ENCODE results near the gene PSMC5.
"Not testable (repeated sequence)": the region's sequence is repeated elsewhere in the genome, so short reads cannot be mapped to it uniquely, and the experiment has no call there.

Gene PSMC5

DNA sequence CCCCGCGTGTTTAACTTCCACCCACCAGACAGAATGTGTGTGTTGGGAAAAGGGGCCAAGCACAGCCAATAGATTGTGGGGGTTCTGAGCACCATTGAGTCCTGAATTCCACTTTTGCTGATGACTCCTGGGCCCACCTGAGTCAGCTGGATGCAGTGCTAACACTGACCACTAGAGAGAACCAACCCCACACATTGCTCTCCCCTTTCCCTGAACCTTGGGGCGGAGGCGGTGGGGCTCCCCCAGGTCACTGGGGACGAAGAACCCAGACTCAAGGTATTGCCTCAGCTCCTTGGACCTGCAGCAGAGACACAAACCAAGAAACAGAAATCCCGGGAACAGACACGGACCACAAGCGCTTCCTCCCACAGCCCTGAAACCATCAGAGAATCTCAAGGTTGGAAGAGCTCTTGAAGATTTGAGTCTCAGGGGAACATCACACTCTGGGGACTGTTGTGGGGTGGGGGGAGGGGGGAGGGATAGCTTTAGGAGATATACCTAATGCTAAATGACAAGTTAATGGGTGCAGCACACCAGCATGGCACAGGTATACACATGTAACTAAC lies 46.9 kb downstream of the PSMC5 start:
- not testable (repeated sequence) for DNase-seq

DNA sequence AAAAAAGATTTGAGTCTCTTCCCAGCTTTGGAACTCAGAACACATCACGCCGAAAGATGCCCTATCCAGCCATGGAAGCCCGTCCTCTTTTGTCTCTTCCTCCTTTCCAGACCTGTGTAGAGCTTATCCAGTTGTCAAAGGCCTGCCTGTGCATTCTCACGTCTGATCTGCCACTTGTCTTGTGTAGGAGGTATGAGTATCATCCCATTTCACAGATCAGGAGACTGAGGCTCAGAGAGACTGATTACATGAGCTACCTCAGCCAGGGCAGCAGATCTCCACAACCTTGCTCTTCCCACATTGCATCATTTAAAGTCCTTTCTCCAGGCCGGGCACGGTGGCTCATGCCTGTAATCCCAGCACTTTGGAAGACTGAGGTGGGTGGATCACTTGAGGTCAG lies 47.5 kb downstream of the PSMC5 start:
- not testable (repeated sequence) for DNase-seq

DNA sequence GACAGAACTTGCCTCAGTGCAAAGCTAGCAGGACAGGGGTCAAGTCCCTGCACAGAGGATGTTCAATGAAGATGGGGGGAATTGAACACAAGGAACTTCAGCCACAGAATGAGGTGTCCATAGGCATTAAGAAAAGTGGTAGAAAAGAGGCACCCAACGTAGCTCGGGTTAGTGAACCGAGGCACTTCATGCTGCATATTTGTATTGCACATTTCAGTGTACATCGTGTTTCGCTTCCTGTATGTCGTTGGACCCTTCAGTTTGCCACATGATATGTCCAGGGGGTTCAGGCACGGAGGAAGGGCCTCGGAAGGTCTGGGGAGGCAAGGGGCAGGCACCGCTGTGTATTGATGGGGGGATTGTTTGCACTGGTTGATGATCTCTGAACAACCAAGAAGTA lies 51.2 kb downstream of the PSMC5 start:
- DNase-seq: not testable (repeated sequence)

DNA sequence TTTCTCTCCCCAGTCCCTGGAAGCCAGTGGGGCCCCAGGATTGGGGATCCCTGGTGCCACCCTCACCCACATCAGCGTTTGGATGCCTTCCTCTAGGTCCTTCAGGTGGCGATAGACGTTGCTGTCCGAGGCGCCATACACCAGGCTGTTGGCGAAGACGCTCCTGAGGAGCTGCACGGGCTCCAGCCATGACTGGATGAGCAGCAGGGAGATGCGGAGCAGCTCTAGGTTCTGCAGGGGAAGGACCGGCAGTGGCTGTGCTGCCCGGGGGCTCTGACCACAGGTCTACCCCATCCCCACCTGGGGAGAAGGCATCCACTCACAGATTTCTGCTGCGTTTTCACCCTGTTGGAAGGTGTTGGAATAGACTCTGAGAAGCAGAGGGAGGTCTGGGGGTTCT lies 53.5 kb downstream of the PSMC5 start:
- no peak for DNase-seq

DNA sequence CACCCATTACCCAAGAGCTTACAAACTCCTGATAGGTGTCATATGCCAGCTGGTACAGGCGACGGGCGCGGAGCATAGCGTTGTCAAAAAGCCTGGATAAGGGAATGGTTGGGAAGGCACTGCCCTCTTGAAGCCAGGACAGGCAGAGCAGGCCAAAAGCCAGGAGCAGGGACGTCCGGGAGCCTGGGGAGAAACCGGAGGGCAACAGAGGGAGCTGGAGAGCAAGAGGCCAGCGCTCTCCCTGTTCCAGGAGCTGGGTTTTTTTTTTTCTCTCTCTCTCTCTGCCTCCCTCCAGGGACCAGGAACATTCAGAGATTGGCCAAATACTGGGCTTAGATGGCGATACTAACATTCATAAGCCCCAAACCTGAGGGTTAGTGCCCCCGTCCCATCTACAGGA lies 54.1 kb downstream of the PSMC5 start:
- not testable (repeated sequence) for DNase-seq
